Thoracic aorta (tissue), 2 donors: ENCODE measurements around the gene ANKS1A. TPM values are rescaled to one million over a fixed set of nuclear protein-coding genes. Genes with fewer than 3 reads are reported as not detected.
"Not testable (repeated sequence)": the region's sequence is repeated elsewhere in the genome, so short reads cannot be mapped to it uniquely, and the experiment has no call there.

Experiments used
- ATAC-seq: fragments of 150-250 bp; one replicate; pipeline ENCODE4 v1.8.0; 2017; ENCODE audit warnings: low read depth; ENCODE audit not compliant: insufficient number of reproducible peaks, low FRiP score
- DNase-seq: peaks from one replicate; pipeline ENCODE4 v3.0.0-alpha.2; 2020; ENCODE audit warnings: low spot score
- H3K27ac ChIP-seq, 2 donors: fragments of 200-600 bp; sonication (generic); 1 replicate in 1 of 2; 2 replicates in 1 of 2; pipeline ENCODE4 v1.5.1; 2016; ENCODE audit warnings: mild to moderate bottlenecking in 2 of 2, moderate library complexity in 2 of 2
- H3K27me3 ChIP-seq: fragments of 200-600 bp; sonication (generic); replicated peaks from 2 replicates; pipeline ENCODE4 v1.6.0; 2016; ENCODE audit warnings: mild to moderate bottlenecking; ENCODE audit not compliant: insufficient read depth
- H3K36me3 ChIP-seq: fragments of 200-600 bp; sonication (generic); one replicate; pipeline ENCODE4 v1.5.1; 2016
- H3K4me1 ChIP-seq, 2 donors: fragments of 200-600 bp; sonication (generic); 1 replicate in 1 of 2; 2 replicates in 1 of 2; pipeline versions ENCODE4 v1.5.1 to v1.6.0; 2016; ENCODE audit warnings: low read depth in 2 of 2, mild to moderate bottlenecking in 1 of 2; ENCODE audit not compliant: control insufficient read depth in 1 of 2
- H3K4me3 ChIP-seq: fragments of 200-600 bp; sonication (generic); 2 replicates; pipeline ENCODE4 v1.5.1; 2016; ENCODE audit warnings: mild to moderate bottlenecking
- H3K9me3 ChIP-seq: fragments of 200-600 bp; sonication (generic); 2 replicates; pipeline ENCODE4 v1.5.1; 2016
- total RNA-seq, 2 donors: library from RNA; depleted of rRNA; stranded (reverse); fragments of >200 nt; gene quantifications; one replicate each; pipeline versions ENCODE4 v1.1.0 to v1.2.3, GENCODE V29; 2016
- TF ChIP-seq, protein P1 (sequence below): fragments of 200-600 bp; sonication (generic); IDR thresholded peaks from one replicate; pipeline ENCODE4 v1.5.1; 2019; ENCODE audit warnings: antibody characterized with exemption

ANKS1A gene
- total RNA-seq, 2 donors from 2014 or later = 37.9 to 55.4 TPM

DNA sequence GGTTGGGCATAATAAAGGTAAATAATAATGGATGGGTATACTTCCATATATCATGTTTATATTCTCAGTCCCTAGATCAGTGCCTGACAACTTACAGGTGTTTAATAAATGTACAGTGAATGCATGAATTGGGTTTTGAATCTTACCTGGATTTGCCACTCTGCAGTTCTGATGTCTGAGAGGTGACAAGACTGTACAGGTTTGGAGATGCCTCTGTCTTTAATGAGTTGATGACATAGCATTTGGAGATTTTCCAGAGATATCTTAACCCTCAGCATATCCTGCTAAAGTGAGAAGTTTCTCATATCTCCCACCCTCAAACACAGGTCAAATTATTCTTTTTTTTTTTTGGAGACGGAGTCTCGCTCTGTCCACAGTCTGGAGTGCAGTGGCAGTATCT is 2.2 kb downstream of the ANKS1A start:
- TF ChIP-seq, protein P1, sequence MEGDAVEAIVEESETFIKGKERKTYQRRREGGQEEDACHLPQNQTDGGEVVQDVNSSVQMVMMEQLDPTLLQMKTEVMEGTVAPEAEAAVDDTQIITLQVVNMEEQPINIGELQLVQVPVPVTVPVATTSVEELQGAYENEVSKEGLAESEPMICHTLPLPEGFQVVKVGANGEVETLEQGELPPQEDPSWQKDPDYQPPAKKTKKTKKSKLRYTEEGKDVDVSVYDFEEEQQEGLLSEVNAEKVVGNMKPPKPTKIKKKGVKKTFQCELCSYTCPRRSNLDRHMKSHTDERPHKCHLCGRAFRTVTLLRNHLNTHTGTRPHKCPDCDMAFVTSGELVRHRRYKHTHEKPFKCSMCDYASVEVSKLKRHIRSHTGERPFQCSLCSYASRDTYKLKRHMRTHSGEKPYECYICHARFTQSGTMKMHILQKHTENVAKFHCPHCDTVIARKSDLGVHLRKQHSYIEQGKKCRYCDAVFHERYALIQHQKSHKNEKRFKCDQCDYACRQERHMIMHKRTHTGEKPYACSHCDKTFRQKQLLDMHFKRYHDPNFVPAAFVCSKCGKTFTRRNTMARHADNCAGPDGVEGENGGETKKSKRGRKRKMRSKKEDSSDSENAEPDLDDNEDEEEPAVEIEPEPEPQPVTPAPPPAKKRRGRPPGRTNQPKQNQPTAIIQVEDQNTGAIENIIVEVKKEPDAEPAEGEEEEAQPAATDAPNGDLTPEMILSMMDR = no peak
- H3K36me3 ChIP-seq = no peaks in the 10 kb centered on the region
- no peak for DNase-seq
- no peaks in the 10 kb centered on the region for H3K27me3 ChIP-seq
- no peaks in the 10 kb centered on the region for H3K9me3 ChIP-seq
- no peak overlapping the region for H3K27ac ChIP-seq
- peaks cover 13 to 31% of the 10 kb centered on the region in 2 donors for H3K4me1 ChIP-seq
- peak overlapping the region; percentile 95 for H3K4me3 ChIP-seq
- ATAC-seq = no peak

DNA sequence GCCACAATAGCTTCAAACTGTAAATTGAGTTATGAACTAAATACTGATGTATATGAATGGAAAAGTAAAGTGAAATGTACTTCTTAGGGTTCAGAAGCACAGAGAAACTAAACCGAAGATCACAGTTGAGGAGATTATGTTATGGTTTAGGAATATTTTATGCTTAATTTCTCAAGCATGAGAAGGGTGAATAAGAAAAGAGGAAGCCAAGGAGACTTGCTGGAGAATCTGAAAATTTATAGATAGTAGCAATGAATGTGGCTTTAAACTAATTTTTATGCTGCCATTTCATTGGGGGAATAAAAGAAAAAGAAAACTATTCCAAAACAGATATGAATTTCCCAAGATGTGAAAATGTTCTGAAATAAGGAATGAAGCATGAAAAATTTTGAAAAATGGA is 5.6 kb downstream of the ANKS1A start:
- DNase-seq (no peak), ATAC-seq (no peak)
- H3K36me3 ChIP-seq = no peaks in the 10 kb centered on the region
- no peaks in the 10 kb centered on the region for H3K9me3 ChIP-seq
- H3K4me1 ChIP-seq = peaks cover 13 to 29% of the 10 kb centered on the region in 2 donors
- H3K27ac ChIP-seq = no peak overlapping the region
- TF ChIP-seq, protein P1 = no peak
- no peak overlapping the region for H3K4me3 ChIP-seq
- no peaks in the 10 kb centered on the region for H3K27me3 ChIP-seq

DNA sequence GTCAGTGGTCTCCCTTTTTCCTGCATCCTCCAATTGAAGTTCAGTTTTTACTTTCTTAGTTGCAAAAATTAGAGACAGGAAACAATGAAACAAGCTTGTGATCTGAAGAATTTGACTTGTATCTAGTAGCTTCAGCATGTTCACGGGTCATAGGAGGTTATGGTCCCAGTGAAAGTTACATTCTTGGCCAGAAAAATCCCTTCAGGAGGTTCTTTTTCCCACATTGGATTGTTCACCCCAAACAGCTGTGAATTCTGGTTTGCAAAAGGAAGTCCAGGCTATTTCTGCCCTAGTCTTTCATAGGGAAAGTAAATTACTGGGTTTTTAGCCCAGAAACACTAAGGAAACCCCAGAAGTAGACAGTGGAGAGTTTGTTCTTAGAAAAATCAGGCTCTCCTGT is 8.1 kb downstream of the ANKS1A start:
- no peak for DNase-seq
- Histone ChIP-seq H3K27me3 (no peaks in the 10 kb centered on the region), H3K36me3 (no peaks in the 10 kb centered on the region), H3K9me3 (no peaks in the 10 kb centered on the region), H3K4me3 (no peak overlapping the region), H3K4me1 (peaks cover 9 to 15% of the 10 kb centered on the region in 2 donors), H3K27ac (no peak overlapping the region)
- TF ChIP-seq, protein P1 = no peak
- no peak for ATAC-seq

DNA sequence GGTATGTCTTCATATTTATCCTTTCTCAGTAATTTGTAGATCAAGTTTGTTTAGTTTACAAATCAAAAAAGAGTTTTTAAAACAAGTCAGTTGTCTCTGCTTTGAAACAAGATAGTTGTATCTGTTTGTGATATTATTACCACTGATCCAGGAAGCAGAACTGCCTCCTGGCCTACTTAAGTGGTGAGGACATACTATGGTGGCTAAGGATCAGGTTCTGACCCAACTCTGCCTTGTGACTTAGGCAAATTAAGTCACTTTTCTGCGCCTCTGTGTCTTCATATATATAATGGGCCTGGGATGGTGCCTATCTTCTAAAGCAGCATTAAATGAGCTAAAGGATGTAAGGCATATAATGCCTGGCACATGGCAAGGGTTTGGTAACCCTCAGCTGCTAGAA is 8.7 kb downstream of the ANKS1A start:
- no peak overlapping the region for H3K27ac ChIP-seq
- H3K27me3 ChIP-seq = no peaks in the 10 kb centered on the region
- H3K4me1 ChIP-seq = peaks cover 9 to 16% of the 10 kb centered on the region in 2 donors
- H3K4me3 ChIP-seq = no peak overlapping the region
- TF ChIP-seq, protein P1 = no peak
- H3K36me3 ChIP-seq = no peaks in the 10 kb centered on the region
- ATAC-seq (no peak), DNase-seq (no peak)
- H3K9me3 ChIP-seq = no peaks in the 10 kb centered on the region

DNA sequence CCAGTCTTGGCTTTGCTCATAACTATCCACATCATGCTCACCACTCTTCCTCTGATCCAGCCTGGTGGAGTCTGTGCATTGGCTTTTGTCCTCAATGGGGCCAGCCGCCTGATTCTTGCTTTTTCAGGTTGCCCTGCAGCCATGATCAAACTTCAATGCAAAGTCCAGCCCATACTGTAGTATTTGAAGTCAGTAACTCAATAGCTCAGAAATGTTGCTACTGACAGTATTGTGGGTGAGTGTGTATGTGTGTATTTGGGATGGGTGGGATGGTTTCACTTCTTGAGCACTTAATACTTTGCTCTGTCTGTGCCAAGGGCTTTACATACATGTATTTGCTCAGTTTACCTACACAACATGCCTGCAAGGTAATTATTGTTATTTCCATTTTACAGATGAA is 10.7 kb downstream of the ANKS1A start:
- not testable (repeated sequence) for H3K27ac ChIP-seq, H3K9me3 ChIP-seq, ATAC-seq, H3K4me3 ChIP-seq, DNase-seq, H3K27me3 ChIP-seq, H3K36me3 ChIP-seq
- peaks cover 9 to 16% of the 10 kb centered on the region in 2 donors for H3K4me1 ChIP-seq

DNA sequence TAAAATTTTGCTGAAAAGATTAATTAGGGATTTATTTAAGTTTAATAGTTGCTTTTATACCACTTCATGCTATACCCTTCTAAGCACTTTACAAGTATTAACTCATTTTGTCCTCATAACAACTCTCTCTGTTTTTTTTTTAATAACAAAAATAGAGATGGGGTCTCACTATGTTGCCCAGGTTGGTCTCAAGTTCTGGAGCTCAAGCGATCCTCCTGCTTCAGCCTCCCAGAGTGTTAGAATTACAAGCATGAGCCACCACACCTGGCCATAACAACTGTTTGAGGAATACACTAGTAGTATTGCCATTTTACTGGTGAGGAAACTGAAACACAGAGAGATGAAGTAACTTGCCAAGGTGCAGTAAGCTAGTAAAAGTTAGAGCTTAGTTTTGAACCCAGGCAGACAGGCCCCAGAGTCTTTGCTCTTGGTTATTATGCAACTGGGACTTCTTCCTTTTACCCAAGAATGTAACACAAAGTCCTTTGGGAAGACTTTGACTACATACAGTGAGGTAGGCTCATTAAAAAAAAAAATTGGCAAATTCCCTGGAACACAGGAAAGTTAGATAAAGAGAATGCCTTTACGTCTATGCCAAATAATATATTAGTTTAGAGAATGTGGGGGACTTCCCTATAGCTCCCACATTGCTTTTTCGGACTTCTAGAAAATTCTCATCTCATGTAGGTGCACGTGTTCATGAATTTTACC is 11.4 kb downstream of the ANKS1A start:
- Histone ChIP-seq H3K9me3 (no peaks in the 10 kb centered on the region), H3K36me3 (no peaks in the 10 kb centered on the region), H3K27ac (no peak overlapping the region), H3K27me3 (no peaks in the 10 kb centered on the region), H3K4me1 (peaks cover 9 to 16% of the 10 kb centered on the region in 2 donors), H3K4me3 (no peak overlapping the region)
- ATAC-seq (no peak), DNase-seq (no peak)
- TF ChIP-seq, protein P1 = no peak
